ENCODE measurements around the gene GPS1.

- TF ChIP-seq, protein P1, sequence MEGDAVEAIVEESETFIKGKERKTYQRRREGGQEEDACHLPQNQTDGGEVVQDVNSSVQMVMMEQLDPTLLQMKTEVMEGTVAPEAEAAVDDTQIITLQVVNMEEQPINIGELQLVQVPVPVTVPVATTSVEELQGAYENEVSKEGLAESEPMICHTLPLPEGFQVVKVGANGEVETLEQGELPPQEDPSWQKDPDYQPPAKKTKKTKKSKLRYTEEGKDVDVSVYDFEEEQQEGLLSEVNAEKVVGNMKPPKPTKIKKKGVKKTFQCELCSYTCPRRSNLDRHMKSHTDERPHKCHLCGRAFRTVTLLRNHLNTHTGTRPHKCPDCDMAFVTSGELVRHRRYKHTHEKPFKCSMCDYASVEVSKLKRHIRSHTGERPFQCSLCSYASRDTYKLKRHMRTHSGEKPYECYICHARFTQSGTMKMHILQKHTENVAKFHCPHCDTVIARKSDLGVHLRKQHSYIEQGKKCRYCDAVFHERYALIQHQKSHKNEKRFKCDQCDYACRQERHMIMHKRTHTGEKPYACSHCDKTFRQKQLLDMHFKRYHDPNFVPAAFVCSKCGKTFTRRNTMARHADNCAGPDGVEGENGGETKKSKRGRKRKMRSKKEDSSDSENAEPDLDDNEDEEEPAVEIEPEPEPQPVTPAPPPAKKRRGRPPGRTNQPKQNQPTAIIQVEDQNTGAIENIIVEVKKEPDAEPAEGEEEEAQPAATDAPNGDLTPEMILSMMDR (IDR thresholded peaks at IDR 0.05; ENCODE audit: borderline replicate concordance, extremely low read depth, low read length, poor library complexity, severe bottlenecking) = no peak
- no peak for TF ChIP-seq EZH2 (IDR thresholded peaks at IDR 0.05; ENCODE audit: borderline replicate concordance, low read depth, low read length, severe bottlenecking)
Measured at GRCh38 chr17:82054351-82055022, 2.8 kb downstream of the GPS1 start.
